Neutrophil (primary cell): ENCODE data around the gene MYO18A.

Experiments
- H3K27ac ChIP-seq: fragments of 200-600 bp; sonication (generic); 2 replicates; pipeline ENCODE4 v1.5.1; 2016; ENCODE audit warnings: mild to moderate bottlenecking, moderate library complexity
- H3K27me3 ChIP-seq: fragments of 200-600 bp; sonication (generic); 2 replicates; pipeline ENCODE4 v1.6.0; 2016; ENCODE audit warnings: mild to moderate bottlenecking
- H3K36me3 ChIP-seq: fragments of 200-600 bp; sonication (generic); 2 replicates; pipeline ENCODE4 v1.5.1; 2017
- H3K4me1 ChIP-seq, 2 experiments: fragments of 200-600 bp in 1 of 2; sonication (generic) in 1 of 2; 1 replicate in 1 of 2; 2 replicates in 1 of 2; pipeline versions ENCODE4 v1.5.1 to v1.6.1; 2013 to 2016; ENCODE audit warnings: low read depth in 1 of 2, low read length in 1 of 2, mild to moderate bottlenecking in 1 of 2, moderate library complexity in 1 of 2; ENCODE audit not compliant: control insufficient read depth in 1 of 2, insufficient read depth in 1 of 2
- H3K4me3 ChIP-seq, 2 experiments: fragments of 200-600 bp in 1 of 2; sonication (generic) in 1 of 2; 1 replicate in 1 of 2; 2 replicates in 1 of 2; pipeline ENCODE4 v1.5.1; 2013 to 2016; ENCODE audit warnings: low read depth in 1 of 2, low read length in 1 of 2, mild to moderate bottlenecking in 1 of 2, moderate library complexity in 1 of 2
- H3K9me3 ChIP-seq: fragments of 200-600 bp; sonication (generic); 2 replicates; pipeline ENCODE4 v1.5.1; 2016
- TF ChIP-seq, protein P1 (sequence below): fragments of 200-600 bp; sonication (generic); IDR thresholded peaks from 2 replicates; pipeline ENCODE4 v1.5.1; 2016; ENCODE audit warnings: antibody characterized with exemption

Gene MYO18A

DNA sequence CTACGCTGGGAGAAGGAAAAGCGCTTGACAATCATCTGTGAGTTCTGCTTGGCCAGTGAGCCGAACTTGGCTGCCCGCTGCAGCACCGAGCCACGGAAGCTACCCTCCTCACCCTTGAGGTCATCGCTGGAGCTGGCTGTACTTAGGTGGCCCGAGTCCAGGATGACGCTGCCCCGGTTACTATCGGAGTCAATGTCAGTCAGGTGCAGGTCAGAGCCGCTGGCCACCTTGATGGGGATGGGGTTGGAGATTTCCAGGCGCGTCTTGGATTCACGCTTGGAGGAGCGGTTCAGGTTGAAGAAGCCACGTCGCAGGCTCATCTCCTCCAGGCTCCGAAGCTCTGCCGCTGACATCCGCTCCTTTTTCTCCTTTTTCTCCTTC lies 13.7 kb downstream of the MYO18A start:
- H3K27me3 ChIP-seq = no peaks in the 10 kb centered on the region
- H3K27ac ChIP-seq = no peak overlapping the region
- no peaks in the 10 kb centered on the region for H3K9me3 ChIP-seq
- H3K4me3 ChIP-seq = no peak overlapping the region
- no peaks in the 10 kb centered on the region for H3K36me3 ChIP-seq
- H3K4me1 ChIP-seq = no peaks in the 10 kb centered on the region
- TF ChIP-seq, protein P1, sequence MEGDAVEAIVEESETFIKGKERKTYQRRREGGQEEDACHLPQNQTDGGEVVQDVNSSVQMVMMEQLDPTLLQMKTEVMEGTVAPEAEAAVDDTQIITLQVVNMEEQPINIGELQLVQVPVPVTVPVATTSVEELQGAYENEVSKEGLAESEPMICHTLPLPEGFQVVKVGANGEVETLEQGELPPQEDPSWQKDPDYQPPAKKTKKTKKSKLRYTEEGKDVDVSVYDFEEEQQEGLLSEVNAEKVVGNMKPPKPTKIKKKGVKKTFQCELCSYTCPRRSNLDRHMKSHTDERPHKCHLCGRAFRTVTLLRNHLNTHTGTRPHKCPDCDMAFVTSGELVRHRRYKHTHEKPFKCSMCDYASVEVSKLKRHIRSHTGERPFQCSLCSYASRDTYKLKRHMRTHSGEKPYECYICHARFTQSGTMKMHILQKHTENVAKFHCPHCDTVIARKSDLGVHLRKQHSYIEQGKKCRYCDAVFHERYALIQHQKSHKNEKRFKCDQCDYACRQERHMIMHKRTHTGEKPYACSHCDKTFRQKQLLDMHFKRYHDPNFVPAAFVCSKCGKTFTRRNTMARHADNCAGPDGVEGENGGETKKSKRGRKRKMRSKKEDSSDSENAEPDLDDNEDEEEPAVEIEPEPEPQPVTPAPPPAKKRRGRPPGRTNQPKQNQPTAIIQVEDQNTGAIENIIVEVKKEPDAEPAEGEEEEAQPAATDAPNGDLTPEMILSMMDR = no peak

DNA sequence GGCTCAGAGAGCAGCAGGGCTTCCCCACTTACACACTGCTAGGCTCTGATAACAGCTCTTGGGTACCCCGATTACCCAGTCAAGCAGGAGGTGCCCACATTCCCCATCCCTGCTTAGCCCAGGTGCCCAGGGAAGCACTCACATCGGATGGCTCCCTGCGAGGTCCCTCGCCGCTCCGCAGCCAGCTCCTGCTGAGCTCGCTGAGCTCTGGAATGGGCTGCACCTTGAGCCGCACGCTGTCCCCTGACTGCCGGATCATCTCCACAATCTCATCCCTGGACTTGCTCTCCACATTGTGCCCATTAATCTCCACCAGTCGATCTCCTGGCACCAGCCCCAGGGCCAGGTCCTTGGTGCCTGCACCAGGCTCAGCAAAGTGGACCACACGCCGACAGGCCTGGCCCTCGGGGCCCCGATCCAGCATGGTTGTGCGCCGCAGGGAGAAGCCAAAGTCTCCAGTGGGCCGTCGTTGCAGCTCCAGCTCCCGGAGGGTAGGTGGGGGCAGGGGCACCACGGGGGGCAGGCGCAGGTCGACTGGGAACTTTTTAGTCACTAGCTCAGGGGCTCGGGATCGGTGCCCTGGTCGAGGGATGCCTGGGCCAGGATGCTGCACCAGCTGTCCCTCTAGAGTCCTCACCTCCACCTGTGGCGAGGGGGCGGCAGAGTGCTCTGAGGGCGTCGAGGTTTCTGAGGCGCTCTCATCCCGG lies 14.2 kb downstream of the MYO18A start:
- Histone ChIP-seq H3K27me3 (no peaks in the 10 kb centered on the region), H3K9me3 (no peaks in the 10 kb centered on the region), H3K27ac (no peak overlapping the region), H3K4me3 (no peak overlapping the region), H3K36me3 (no peaks in the 10 kb centered on the region), H3K4me1 (no peaks in the 10 kb centered on the region)
- TF ChIP-seq, protein P1 = no peak

- TF ChIP-seq, protein P1 = no peak
- Histone ChIP-seq H3K27ac (no peak overlapping the region), H3K4me1 (no peaks in the 10 kb centered on the region), H3K9me3 (no peaks in the 10 kb centered on the region), H3K4me3 (no peak overlapping the region), H3K36me3 (no peaks in the 10 kb centered on the region), H3K27me3 (no peaks in the 10 kb centered on the region)
Measured at GRCh38 chr17:29165261-29165660, 14.9 kb downstream of the MYO18A start.

GRCh38 chr17:29163563-29163962 lies 16.6 kb downstream of the MYO18A start:
- H3K27me3 ChIP-seq = no peaks in the 10 kb centered on the region
- TF ChIP-seq, protein P1 = no peak
- H3K4me3 ChIP-seq = no peak overlapping the region
- no peaks in the 10 kb centered on the region for H3K36me3 ChIP-seq
- no peaks in the 10 kb centered on the region for H3K4me1 ChIP-seq
- H3K27ac ChIP-seq = no peak overlapping the region
- H3K9me3 ChIP-seq = no peaks in the 10 kb centered on the region

GRCh38 chr17:29162909-29163341 lies 17.3 kb downstream of the MYO18A start:
- H3K4me1 ChIP-seq = no peaks in the 10 kb centered on the region
- no peaks in the 10 kb centered on the region for H3K27me3 ChIP-seq
- H3K9me3 ChIP-seq = no peaks in the 10 kb centered on the region
- H3K36me3 ChIP-seq = no peaks in the 10 kb centered on the region
- H3K27ac ChIP-seq = no peak overlapping the region
- no peak overlapping the region for H3K4me3 ChIP-seq
- TF ChIP-seq, protein P1 = no peak
